K562 (cell line): Measurements from ENCODE around the gene ARIH1. TPM values are rescaled to one million over a fixed set of nuclear protein-coding genes. Genes with fewer than 3 reads are reported as not detected.
A peak's percentile ranks its signal among the peaks of the same experiment; 100 is the strongest.

ENCODE experiments used
- ATAC-seq: fragments of 200-7000 bp; cut with Tn5 transposase; 3 replicates; pipeline ENCODE4 v1.9.1; 2020; ENCODE audit warnings: moderate library complexity
- BruUV-seq: library from RNA; stranded (reverse); fragments of 400-500 nt; replicated peaks from 2 replicates; lab custom pipeline; 2021; lab: Mats Ljungman, UMichigan
- CTCF ChIA-PET: fragments of 300-600 bp; formaldehyde crosslinking; extraction: SDS; loops from one replicate; lab custom pipeline; 2021; ENCODE audit warnings: low intra/inter-chr PET ratio; lab: Yijun Ruan, JAX
- POLR2A ChIA-PET: fragments of 300-600, 350-650 bp; sonication (Branson Sonifier 250); formaldehyde crosslinking; extraction: SDS; loops from one replicate; lab custom pipeline; 2021; ENCODE audit warnings: antibody characterized with exemption, inconsistent platforms; lab: Yijun Ruan, JAX
- DNase-seq, 4 experiments: peaks; one replicate each; pipeline versions ENCODE4 v3.0.0 to v3.0.0-alpha.2; 2011 to 2018; ENCODE audit warnings: low spot score in 3 of 4, mixed read lengths in 3 of 4; ENCODE audit errors: extremely low read depth in 1 of 4
- FAIRE-seq: peaks from 2 replicates; lab custom pipeline; 2011; peaks lifted over from hg19 to GRCh38; lab: Jason Lieb, UNC
- H2AFZ ChIP-seq: 2 replicates; pipeline ENCODE4 v1.6.0; 2011; ENCODE audit warnings: low read depth, low read length, control low read depth, inconsistent platforms
- H3K27ac ChIP-seq: fragments of 200-600 bp; 3 replicates; pipeline ENCODE4 v1.8.0; 2011; ENCODE audit warnings: low read depth, mild to moderate bottlenecking, control low read depth, inconsistent platforms, low read length, moderate library complexity, mixed read lengths; ENCODE audit errors: extremely low read depth
- H3K27me3 ChIP-seq, 2 experiments: fragments of 300-600 bp in 1 of 2; 2 replicates in 1 of 2; 3 replicates in 1 of 2; pipeline versions ENCODE4 v1.6.0 to v1.8.0; 2011; ENCODE audit warnings: inconsistent platforms in 2 of 2, low read length in 2 of 2, mild to moderate bottlenecking in 1 of 2, mixed read lengths in 1 of 2, moderate library complexity in 1 of 2; ENCODE audit not compliant: control insufficient read depth in 2 of 2, insufficient read depth in 2 of 2
- H3K36me3 ChIP-seq: fragments of 300-600 bp; 3 replicates; pipeline ENCODE4 v1.8.0; 2011; ENCODE audit warnings: mild to moderate bottlenecking, low read length, inconsistent platforms; ENCODE audit not compliant: control insufficient read depth, insufficient read depth
- H3K4me1 ChIP-seq, 2 experiments: fragments of 200-600 bp in 1 of 2; replicated peaks in 1 of 2; 2 replicates in 1 of 2; 3 replicates in 1 of 2; pipeline versions ENCODE4 v1.5.1 to v1.8.0; 2011; ENCODE audit warnings: inconsistent platforms in 2 of 2, low read length in 2 of 2, mild to moderate bottlenecking in 1 of 2, mixed read lengths in 1 of 2, moderate library complexity in 1 of 2; ENCODE audit not compliant: control insufficient read depth in 2 of 2, insufficient read depth in 2 of 2
- H3K4me2 ChIP-seq: 2 replicates; pipeline ENCODE4 v1.6.1; 2011; ENCODE audit warnings: low read length, control low read depth, inconsistent platforms, mixed read lengths; ENCODE audit not compliant: insufficient read depth
- H3K4me3 ChIP-seq: fragments of 200-600 bp; sonication (generic), shearing (Covaris generic); 2 replicates; pipeline ENCODE4 v1.5.1; 2016; ENCODE audit warnings: control low read depth, inconsistent platforms
- H3K79me2 ChIP-seq: fragments of 200-600 bp; 3 replicates; pipeline ENCODE4 v1.8.0; 2011; ENCODE audit warnings: low read length, inconsistent platforms; ENCODE audit not compliant: control insufficient read depth, insufficient read depth
- H3K9ac ChIP-seq, 2 experiments: 2 replicates each; pipeline versions ENCODE4 v1.6.0 to v1.6.1; 2011; ENCODE audit warnings: low read depth in 2 of 2, low read length in 2 of 2, control low read depth in 1 of 2, inconsistent platforms in 1 of 2, mild to moderate bottlenecking in 1 of 2, mixed read lengths in 1 of 2; ENCODE audit not compliant: insufficient read depth in 1 of 2
- H3K9me1 ChIP-seq: one replicate; pipeline ENCODE4 v1.6.0; 2011; ENCODE audit warnings: inconsistent platforms, mild to moderate bottlenecking, low read length, moderate library complexity; ENCODE audit not compliant: control insufficient read depth, insufficient read depth
- H3K9me3 ChIP-seq: replicated peaks from 2 replicates; pipeline ENCODE4 v1.5.1; 2011; ENCODE audit warnings: low read depth, low read length, inconsistent platforms; ENCODE audit not compliant: control insufficient read depth, insufficient read depth
- H4K20me1 ChIP-seq: replicated peaks from 2 replicates; pipeline ENCODE4 v1.6.1; 2011; ENCODE audit warnings: low read length, inconsistent platforms, mixed read lengths; ENCODE audit not compliant: control insufficient read depth, insufficient read depth
- CBX3 ChIP-seq, 2 experiments: IDR thresholded peaks; 1 replicate in 1 of 2; 2 replicates in 1 of 2; pipeline ENCODE4 v1.6.1; 2012; ENCODE audit warnings: inconsistent platforms in 2 of 2, low read length in 2 of 2, borderline replicate concordance in 1 of 2, control low read depth in 1 of 2
- CCNT2 ChIP-seq: IDR thresholded peaks from 2 replicates; pipeline ENCODE4 v1.6.1; 2011; ENCODE audit warnings: borderline replicate concordance, low read depth, mild to moderate bottlenecking, moderate library complexity, mixed read lengths, low read length; ENCODE audit not compliant: insufficient read length; ENCODE audit errors: extremely low read depth
- CHCHD3 ChIP-seq: fragments of 250-450 bp; sonication (Bioruptor Pico); IDR thresholded peaks from 2 replicates; pipeline ENCODE4 v2.1.2; 2022; ENCODE audit warnings: mild to moderate bottlenecking
- ELK1 ChIP-seq: sonication (generic); formaldehyde crosslinking; IDR thresholded peaks from 2 replicates; pipeline ENCODE4 v1.8.1; 2022; ENCODE audit warnings: missing genetic modification reagents
- ETS1 ChIP-seq: conservative IDR thresholded peaks from 2 replicates; pipeline ENCODE4 v1.6.1; 2011; ENCODE audit warnings: low read depth, mild to moderate bottlenecking, low read length; ENCODE audit not compliant: control insufficient read depth
- GTF2F1 ChIP-seq: IDR thresholded peaks from 2 replicates; pipeline ENCODE4 v1.6.1; 2011; ENCODE audit warnings: low read depth, low read length, improper control_type of control experiment
- JUND ChIP-seq, 2 experiments: IDR thresholded peaks; 2 replicates in 1 of 2; 3 replicates in 1 of 2; pipeline ENCODE4 v1.6.1; 2011; ENCODE audit warnings: borderline replicate concordance in 2 of 2, low read depth in 2 of 2, low read length in 2 of 2, improper control_type of control experiment in 1 of 2, missing biosample characterization in 1 of 2, missing genetic modification characterization in 1 of 2, missing genetic modification reagents in 1 of 2
- NCOA1 ChIP-seq: fragments of 450-650 bp; IDR thresholded peaks from 2 replicates; pipeline ENCODE4 v1.6.1; 2016; ENCODE audit warnings: low read depth
- PHB ChIP-seq: fragments of 250-450 bp; sonication (Bioruptor Pico); IDR thresholded peaks from 2 replicates; pipeline ENCODE4 v1.5.0; 2021
- RERE ChIP-seq: sonication (generic); formaldehyde crosslinking; IDR thresholded peaks from 2 replicates; pipeline ENCODE4 v1.8.0; 2023; ENCODE audit warnings: missing genetic modification reagents, mild to moderate bottlenecking, borderline replicate concordance
- SMAD3 ChIP-seq: fragments of 450-650 bp; formaldehyde crosslinking; conservative IDR thresholded peaks from 2 replicates; pipeline ENCODE4 v1.4.0; 2020; ENCODE audit warnings: mild to moderate bottlenecking
- SMARCE1 ChIP-seq: fragments of 450-650 bp; IDR thresholded peaks from 2 replicates; pipeline ENCODE4 v1.7.1; 2016; ENCODE audit warnings: mild to moderate bottlenecking
- ZNF354B ChIP-seq: fragments of 250-450 bp; sonication (Bioruptor Pico); IDR thresholded peaks from 2 replicates; pipeline ENCODE4 v1.4.0; 2020
- ZNF583 ChIP-seq: fragments of 250-450 bp; sonication (Bioruptor Pico); IDR thresholded peaks from 2 replicates; pipeline ENCODE4 v1.4.0; 2020
- WGBS: fragments of 100-300 bp; shearing (Covaris generic); methylation state at CpG from one replicate; pipeline ENCODE4 v1.1.6; 2016; ENCODE audit warnings: low coverage, mixed read lengths; ENCODE audit not compliant: insufficient coverage; ENCODE audit errors: missing lambda C conversion rate; 5-methylcytosine and 5-hydroxymethylcytosine counted together
- in situ Hi-C: fragments of 300-500 bp; cut with MboI; formaldehyde crosslinking; loops from 4 replicates; pipeline ENCODE4 v1.15.0; 2018; ENCODE audit warnings: inconsistent platforms, mixed read lengths
- intact Hi-C: fragments of 100-400 bp; cut with micrococcal nuclease; formaldehyde crosslinking; loops from 2 replicates; pipeline ENCODE4 v1.14.2; 2022
- polyA plus RNA-seq, 8 experiments: library from polyadenylated mRNA; depleted of rRNA in 4 of 8; stranded (reverse) in 5 of 8; unstranded in 3 of 8; fragments of >200 nt; fragmentation: Nextera tagmentation in 2 of 8; fragmentation: Illumina TruSeq in 1 of 8; extraction: Ambion mirVana in 2 of 8; extraction: Trizol in 1 of 8; gene quantifications; 2 replicates each; pipeline versions ENCODE4 v1.2.1 to v1.2.3, GENCODE V29; 2011 to 2014; ENCODE audit warnings: inconsistent platforms in 1 of 8, missing spikeins in 1 of 8
- total RNA-seq, 7 experiments: library from RNA; depleted of rRNA in 6 of 7; stranded (reverse); fragments of >200 nt in 6 of 7; fragmentation: Illumina TruSeq in 2 of 7; extraction: Trizol in 2 of 7; gene quantifications; 2 replicates each; pipeline versions ENCODE4 v1.2.1 to v1.2.3, GENCODE V29; 2011 to 2021; ENCODE audit warnings: low replicate concordance in 1 of 7

Gene ARIH1
- total and polyA plus RNA-seq, 9 of the 15 experiments (the other 6 are each of a cell fraction or from before 2014, with no cell fraction given): 17.7 to 125 (median 31.4) TPM

GRCh38 chr15:72584006-72584405 is 109.9 kb downstream of the ARIH1 start (continued):
- TF ChIP-seq CCNT2 (no peak), ETS1 (no peak), SMARCE1 (no peak), ZNF354B (CRISPR knock-in tag) (no peak)

- no peaks in the 10 kb centered on the region for H3K9me1 ChIP-seq
- no peaks in the 10 kb centered on the region for H4K20me1 ChIP-seq
- H3K4me2 ChIP-seq: no peak overlapping the region
- H3K27me3 ChIP-seq: no peaks in the 10 kb centered on the region
- no peak overlapping the region for H3K9ac ChIP-seq
- CTCF ChIA-PET: no interaction called here
- ATAC-seq (no peak), FAIRE-seq (peak; percentile 6), DNase-seq (no peak)
- H3K4me3 ChIP-seq: no peak overlapping the region
- in situ Hi-C loops (loop anchor here (10.0 kb wide), 1 partner anchor 240 kb away; no protein-coding TSS in a partner anchor), intact Hi-C loops (loop anchor here (10.0 kb wide), 1 partner anchor 270 kb away; no protein-coding TSS in a partner anchor)
- H3K36me3 ChIP-seq: peaks cover 57% of the 10 kb centered on the region
- 100% methylated on average over 2 of the region's 2 CpGs for WGBS
- no peaks in the 10 kb centered on the region for H3K9me3 ChIP-seq
- H2AFZ ChIP-seq: no peak overlapping the region
- H3K27ac ChIP-seq: no peak overlapping the region
- H3K79me2 ChIP-seq: no peaks in the 10 kb centered on the region
- H3K4me1 ChIP-seq: no peaks in the 10 kb centered on the region
- BruUV-seq: no TSS peak
- POLR2A ChIA-PET: interaction anchor here (1.0 kb wide), 1 partner anchor 9 kb away, joined by 3 read pairs; no protein-coding TSS in a partner anchor
- TF ChIP-seq CBX3 (IDR thresholded peaks at IDR 0.05; ENCODE audit: borderline replicate concordance in 1 of 2, low read length in 2 of 2) (no peak), ELK1 (no peak), CHCHD3 (CRISPR knock-in tag) (no peak), RERE (no peak), NCOA1 (no peak), GTF2F1 (no peak), JUND (IDR thresholded peaks at IDR 0.05; ENCODE audit: borderline replicate concordance, low read depth, low read length) (no peak), JUND (tag; IDR thresholded peaks at IDR 0.05; ENCODE audit: borderline replicate concordance, low read depth, low read length) (no peak), SMAD3 (CRISPR knock-in tag) (no peak), ZNF583 (no peak), PHB (CRISPR knock-in tag) (no peak)
These were observed 110.9 kb downstream of the ARIH1 start for GRCh38 chr15:72585025-72585424.
